Measurements from ENCODE around the gene FOXO3. TPM values are rescaled to one million over a fixed set of nuclear protein-coding genes. Genes with fewer than 3 reads are reported as not detected.

FOXO3 gene
- polyA plus RNA-seq, 12 donors: 27.5 to 82.1 (median 37.4) TPM

DNA sequence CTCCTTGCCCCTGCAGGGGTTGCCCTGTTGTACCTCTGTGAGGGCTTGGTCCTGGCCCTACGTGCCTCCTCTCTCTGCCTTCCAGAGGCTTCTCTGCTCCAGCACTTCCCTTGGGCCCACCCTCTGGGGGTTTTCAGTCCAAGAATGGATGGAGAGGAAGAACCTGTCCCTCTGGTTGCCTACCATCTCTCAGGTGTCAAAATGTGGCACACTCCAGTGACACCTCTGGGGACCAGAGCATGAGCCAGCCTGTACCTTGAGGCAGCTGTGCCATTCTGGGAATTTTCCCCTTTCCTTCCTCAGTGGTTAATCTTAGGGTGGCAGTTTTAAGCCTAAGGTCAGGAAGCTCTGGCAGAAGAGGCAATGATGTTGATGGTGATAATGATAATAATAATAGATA lies 172.3 kb downstream of the FOXO3 start:
- DNase-seq: no peak

DNA sequence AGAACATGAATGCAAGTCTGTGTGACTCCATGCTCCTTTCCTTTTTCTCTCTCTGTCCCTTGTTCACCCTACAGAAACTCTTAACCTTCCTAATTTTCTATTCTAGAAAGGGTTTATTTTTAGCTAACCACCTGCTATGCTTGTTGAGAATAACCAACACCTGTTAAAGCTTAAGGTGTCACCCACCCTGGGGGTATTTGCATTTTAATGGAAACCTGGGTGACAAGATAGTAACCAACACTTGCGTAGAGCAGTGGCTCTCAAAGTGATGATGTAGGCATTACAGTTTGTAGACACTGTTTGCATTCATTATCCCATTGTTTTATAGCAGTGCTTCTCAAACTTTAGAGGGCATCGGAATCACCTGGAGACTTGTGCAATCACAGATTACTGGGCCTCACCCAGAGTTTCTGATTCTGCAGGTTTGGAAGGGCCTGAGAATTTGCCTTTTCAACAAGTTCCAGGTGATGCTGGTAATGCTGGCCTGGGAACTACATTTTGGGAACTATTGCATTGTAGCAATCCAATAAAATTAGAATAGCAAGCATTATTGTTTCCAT lies 173.1 kb downstream of the FOXO3 start:
- DNase-seq: no peak

Measured in muscle of arm (tissue), 12 donors.